Activated CD4-positive, alpha-beta memory T cell treated with anti-CD3 and anti-CD28 coated beads, Interleukin-2, amount 10 ng/mL, durations not matched to agents 7 days and 5 days (primary cell): Measurements from ENCODE around the gene SCAF11. TPM values are rescaled to one million over a fixed set of nuclear protein-coding genes. Genes with fewer than 3 reads are reported as not detected.

Experiments used
- CTCF ChIA-PET: fragments of 350-600 bp; sonication (Branson Sonifier 250); formaldehyde crosslinking; loops from one replicate; lab custom pipeline; 2021; ENCODE audit warnings: antibody characterized with exemption, inconsistent platforms; lab: Charles Lee
- POLR2A ChIA-PET: fragments of 350-600 bp; sonication (Branson Sonifier 250); formaldehyde crosslinking; loops from one replicate; lab custom pipeline; 2021; ENCODE audit warnings: antibody characterized with exemption; lab: Charles Lee
- DNase-seq: peaks from one replicate; pipeline ENCODE4 v3.0.0-alpha.2; 2020
- H3K27ac Mint-ChIP-seq: one replicate; pipeline ENCODE4 v1.8.0; 2021; ENCODE audit warnings: mild to moderate bottlenecking, mixed read lengths
- H3K27me3 Mint-ChIP-seq: one replicate; pipeline ENCODE4 v1.8.0; 2021; ENCODE audit warnings: mixed read lengths
- H3K36me3 Mint-ChIP-seq: one replicate; pipeline ENCODE4 v1.8.0; 2021; ENCODE audit warnings: low read depth, mixed read lengths
- H3K4me1 Mint-ChIP-seq: one replicate; pipeline ENCODE4 v1.8.0; 2021; ENCODE audit warnings: mixed read lengths
- H3K4me3 Mint-ChIP-seq: one replicate; pipeline ENCODE4 v1.8.0; 2021; ENCODE audit warnings: mild to moderate bottlenecking, mixed read lengths
- H3K9me3 Mint-ChIP-seq: one replicate; pipeline ENCODE4 v1.8.0; 2021; ENCODE audit warnings: mixed read lengths
- total RNA-seq, 2 experiments: library from RNA; stranded (reverse); gene quantifications; one replicate each; pipeline ENCODE4 v1.2.3, GENCODE V29; 2021

The SCAF11 gene
- total RNA-seq, 2 experiments from 2014 or later, result 129 to 136 TPM

DNA sequence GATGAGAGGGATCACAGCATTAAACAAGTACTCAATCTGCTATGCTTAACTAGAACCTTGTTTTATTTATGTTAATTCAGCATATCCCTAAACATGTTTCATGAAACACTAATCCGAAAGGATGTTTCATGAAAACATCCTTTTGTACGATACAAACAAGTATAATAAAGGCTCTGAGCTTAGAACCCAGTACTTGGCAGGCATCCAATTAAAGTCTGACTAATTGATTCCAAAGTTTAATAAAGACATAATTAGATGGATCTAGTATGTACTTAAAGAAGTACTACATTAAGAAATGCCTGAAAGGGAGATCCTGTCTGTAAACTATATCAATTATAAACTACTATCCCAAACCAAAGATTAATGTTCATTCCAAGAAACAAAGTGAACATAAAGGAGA lies 51.8 kb downstream of the SCAF11 start:
- H3K4me1 Mint-ChIP-seq, result peaks cover 5% of the 10 kb centered on the region
- peaks cover 53% of the 10 kb centered on the region for H3K36me3 Mint-ChIP-seq
- H3K9me3 Mint-ChIP-seq, result peaks cover 4% of the 10 kb centered on the region
- H3K27ac Mint-ChIP-seq, result no peak overlapping the region
- H3K4me3 Mint-ChIP-seq, result no peak overlapping the region
- CTCF ChIA-PET, result no interaction called here
- DNase-seq, result no peak
- no peaks in the 10 kb centered on the region for H3K27me3 Mint-ChIP-seq
- POLR2A ChIA-PET, result no interaction called here

DNA sequence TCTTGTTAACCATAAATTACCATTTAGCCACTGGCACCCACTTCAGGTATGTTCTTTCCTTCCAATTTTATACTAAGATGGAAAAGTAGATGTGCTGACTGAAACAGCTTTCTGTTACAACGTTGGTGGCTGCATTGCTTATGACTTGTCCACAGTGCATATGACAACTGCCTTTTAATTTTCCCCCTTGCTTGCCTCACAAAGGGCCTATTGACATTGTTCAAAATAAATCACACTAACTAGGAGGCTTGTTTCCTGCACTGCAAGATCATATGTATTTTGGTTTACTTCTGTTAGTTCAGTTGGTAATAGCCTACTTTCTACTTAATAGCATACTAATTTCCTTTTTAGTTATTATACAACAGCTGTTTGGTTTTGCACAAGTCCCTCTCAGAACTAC lies 55.4 kb downstream of the SCAF11 start:
- Mint-ChIP-seq H3K27me3 (no peaks in the 10 kb centered on the region), H3K4me3 (no peak overlapping the region), H3K27ac (no peak overlapping the region), H3K9me3 (no peaks in the 10 kb centered on the region), H3K4me1 (peaks cover 5% of the 10 kb centered on the region), H3K36me3 (peaks cover 43% of the 10 kb centered on the region)
- POLR2A ChIA-PET, result interaction anchor here (1.2 to 2.6 kb wide), 2 partner anchors 21 to 56 kb away, joined by 3 to 7 read pairs; partner anchors contain the start of gene SCAF11
- DNase-seq, result no peak
- CTCF ChIA-PET, result interaction anchor here (1.1 kb wide), 1 partner anchor 391 kb away, joined by 4 read pairs; no protein-coding TSS in a partner anchor

DNA sequence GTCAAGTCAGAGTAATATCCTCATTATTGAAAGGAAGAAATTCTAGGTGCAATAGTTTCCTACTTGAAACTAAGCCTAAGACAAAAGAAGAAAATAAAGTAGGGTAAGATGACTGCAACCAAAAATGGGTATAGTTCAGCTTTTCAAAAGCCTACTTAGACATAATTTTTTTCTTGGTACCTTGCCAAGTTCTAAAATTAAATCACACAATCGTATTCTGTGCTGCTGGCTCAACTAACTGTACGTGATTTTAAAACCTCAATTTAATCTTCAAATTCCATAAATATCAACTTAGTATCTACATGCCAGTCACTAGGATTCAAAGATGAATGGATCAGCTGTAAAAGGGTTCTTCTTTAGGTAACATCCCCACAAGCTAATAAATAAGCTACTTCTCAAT lies 56.9 kb downstream of the SCAF11 start:
- ChIA-PET POLR2A (interaction anchor here (1.4 to 2.6 kb wide), 2 partner anchors 19 to 56 kb away, joined by 3 to 7 read pairs; no protein-coding TSS in a partner anchor), CTCF (interaction anchor here (0.6 kb wide), 1 partner anchor 59 kb away, joined by 3 read pairs; no protein-coding TSS in a partner anchor)
- H3K36me3 Mint-ChIP-seq, result peaks cover 44% of the 10 kb centered on the region
- H3K4me3 Mint-ChIP-seq, result no peak overlapping the region
- no peaks in the 10 kb centered on the region for H3K9me3 Mint-ChIP-seq
- DNase-seq, result no peak
- H3K27me3 Mint-ChIP-seq, result no peaks in the 10 kb centered on the region
- H3K27ac Mint-ChIP-seq, result no peak overlapping the region
- peaks cover 6% of the 10 kb centered on the region for H3K4me1 Mint-ChIP-seq

DNA sequence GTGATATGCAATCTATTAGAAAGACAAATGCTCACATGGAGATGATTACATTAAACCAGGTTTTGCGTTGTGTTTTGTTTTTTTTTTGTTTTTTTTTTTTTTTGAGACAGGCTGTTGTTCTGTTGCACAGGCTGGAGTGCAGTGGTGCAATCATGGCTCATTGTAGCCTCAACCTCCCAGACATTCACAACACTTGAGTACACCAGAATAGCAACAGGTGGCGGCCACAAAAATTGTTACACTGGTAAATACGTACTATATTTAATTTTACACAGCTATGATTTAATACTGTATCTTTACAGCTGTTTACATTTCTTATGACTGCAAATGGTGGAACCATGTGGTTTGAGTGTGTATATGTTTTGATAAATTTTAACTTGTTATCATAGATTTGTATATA lies 60.0 kb downstream of the SCAF11 start:
- CTCF ChIA-PET, result no interaction called here
- Mint-ChIP-seq H3K27me3 (no peaks in the 10 kb centered on the region), H3K36me3 (peaks cover 55% of the 10 kb centered on the region)

DNA sequence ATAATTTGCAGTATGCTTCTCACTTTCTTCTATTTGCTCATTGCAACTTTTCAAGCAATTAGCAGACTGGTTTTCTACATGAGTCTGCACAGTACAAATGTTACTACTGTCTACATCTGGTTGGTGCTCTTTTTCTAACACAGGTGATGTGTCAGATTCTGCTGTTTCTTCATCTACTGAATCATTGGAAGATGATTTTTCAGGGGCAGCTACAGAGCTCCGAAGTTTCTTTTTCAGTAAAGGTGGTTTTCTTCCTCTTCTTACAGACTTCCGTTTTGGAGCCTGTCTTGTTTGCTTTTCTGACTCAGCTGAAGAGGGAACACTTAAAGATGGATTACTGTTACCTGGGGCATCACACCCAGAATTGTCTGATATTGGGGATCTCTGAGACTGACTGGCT lies 62.1 kb downstream of the SCAF11 start:
- peak overlapping the region; percentile 12 for H3K27ac Mint-ChIP-seq
- POLR2A ChIA-PET, result no interaction called here

More for the DNA sequence above, 60.0 kb downstream of the SCAF11 start:
- Mint-ChIP-seq H3K4me1 (peaks cover 3% of the 10 kb centered on the region), H3K4me3 (no peak overlapping the region), H3K27ac (no peak overlapping the region), H3K9me3 (no peaks in the 10 kb centered on the region)
- no peak for DNase-seq
- POLR2A ChIA-PET, result no interaction called here

DNA sequence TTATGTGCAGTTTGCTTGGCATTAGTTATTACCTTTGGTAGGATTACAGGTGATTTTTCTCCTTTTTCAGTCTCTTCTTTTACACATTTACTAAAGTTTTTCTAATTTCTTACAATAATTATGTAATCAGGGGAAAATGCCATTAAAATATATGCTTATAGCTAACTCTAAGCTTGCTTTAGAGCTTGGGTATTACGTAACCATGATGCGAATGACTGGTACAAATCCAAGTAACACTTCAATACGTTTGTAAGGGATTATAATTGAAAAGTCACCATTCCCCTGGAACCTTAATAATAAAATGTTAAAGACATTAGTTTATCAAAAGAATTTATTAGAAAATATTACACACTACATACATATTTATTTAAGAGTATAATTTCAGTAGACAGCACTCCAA lies 71.6 kb downstream of the SCAF11 start:
- H3K27ac Mint-ChIP-seq, result no peak overlapping the region
- peaks cover 32% of the 10 kb centered on the region for H3K36me3 Mint-ChIP-seq
- H3K4me1 Mint-ChIP-seq, result no peaks in the 10 kb centered on the region
- ChIA-PET POLR2A (no interaction called here), CTCF (no interaction called here)
- no peaks in the 10 kb centered on the region for H3K27me3 Mint-ChIP-seq
- no peak for DNase-seq
- no peaks in the 10 kb centered on the region for H3K9me3 Mint-ChIP-seq
- H3K4me3 Mint-ChIP-seq, result no peak overlapping the region

More for the DNA sequence above, 62.1 kb downstream of the SCAF11 start:
- Mint-ChIP-seq H3K4me3 (no peak overlapping the region), H3K9me3 (no peaks in the 10 kb centered on the region), H3K36me3 (peaks cover 62% of the 10 kb centered on the region), H3K27me3 (no peaks in the 10 kb centered on the region), H3K4me1 (peaks cover 3% of the 10 kb centered on the region)
- DNase-seq, result no peak
- CTCF ChIA-PET, result no interaction called here

DNA sequence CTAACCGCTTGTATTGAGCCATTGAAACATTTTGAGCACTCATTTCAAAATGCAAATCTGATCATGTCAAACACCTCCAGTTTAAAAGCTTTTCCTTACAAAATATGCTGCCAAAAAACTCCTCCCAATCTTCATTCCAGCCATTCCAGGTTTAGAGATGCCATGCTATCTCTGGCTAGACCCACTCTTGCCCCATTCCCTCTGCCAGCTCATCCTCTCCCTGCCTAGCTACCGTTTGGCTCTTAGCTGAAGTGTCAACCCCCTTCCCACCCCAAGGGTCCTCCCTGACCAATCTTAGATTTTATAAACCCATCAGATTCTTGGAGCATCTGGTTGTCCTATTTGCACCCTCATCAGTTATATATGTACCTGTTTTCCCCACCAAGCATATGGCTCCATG lies 75.0 kb downstream of the SCAF11 start:
- no peaks in the 10 kb centered on the region for H3K27me3 Mint-ChIP-seq
- ChIA-PET POLR2A (interaction anchor here (2.3 kb wide), 1 partner anchor 19 kb away, joined by 7 read pairs; no protein-coding TSS in a partner anchor), CTCF (interaction anchor here (1.2 kb wide), 1 partner anchor 153 kb away, joined by 3 read pairs; no protein-coding TSS in a partner anchor)
- no peaks in the 10 kb centered on the region for H3K4me1 Mint-ChIP-seq
- peaks cover 14% of the 10 kb centered on the region for H3K36me3 Mint-ChIP-seq
- H3K27ac Mint-ChIP-seq, result no peak overlapping the region
- no peaks in the 10 kb centered on the region for H3K9me3 Mint-ChIP-seq
- no peak overlapping the region for H3K4me3 Mint-ChIP-seq
- DNase-seq, result no peak

DNA sequence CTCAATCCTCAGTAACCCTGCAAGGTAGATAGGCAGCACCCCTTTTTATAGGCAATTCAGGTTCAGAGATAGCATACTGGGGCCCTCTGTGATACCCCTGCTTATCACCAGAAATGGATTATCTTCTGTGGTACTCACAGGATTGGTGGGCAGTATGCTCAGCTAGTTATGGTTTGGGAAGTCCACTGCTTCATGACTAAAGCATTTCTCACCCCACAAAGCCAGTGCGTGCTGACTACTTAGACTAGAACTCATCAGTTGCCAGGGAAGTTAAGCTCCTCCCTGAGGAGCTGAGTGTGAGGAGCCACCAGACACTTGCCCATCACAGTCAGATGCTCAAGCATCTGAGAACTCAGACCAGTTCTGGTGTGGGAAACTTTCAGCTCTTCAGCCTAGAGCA lies 76.3 kb downstream of the SCAF11 start:
- no peak for DNase-seq
- no peaks in the 10 kb centered on the region for H3K9me3 Mint-ChIP-seq
- H3K36me3 Mint-ChIP-seq, result peaks cover 7% of the 10 kb centered on the region
- H3K27me3 Mint-ChIP-seq, result no peaks in the 10 kb centered on the region
- H3K27ac Mint-ChIP-seq, result no peak overlapping the region
- H3K4me3 Mint-ChIP-seq, result no peak overlapping the region
- POLR2A ChIA-PET, result interaction anchor here (1.2 to 2.3 kb wide), 2 partner anchors 21 to 26 kb away, joined by 3 to 7 read pairs; no protein-coding TSS in a partner anchor
- CTCF ChIA-PET, result no interaction called here
- no peaks in the 10 kb centered on the region for H3K4me1 Mint-ChIP-seq

DNA sequence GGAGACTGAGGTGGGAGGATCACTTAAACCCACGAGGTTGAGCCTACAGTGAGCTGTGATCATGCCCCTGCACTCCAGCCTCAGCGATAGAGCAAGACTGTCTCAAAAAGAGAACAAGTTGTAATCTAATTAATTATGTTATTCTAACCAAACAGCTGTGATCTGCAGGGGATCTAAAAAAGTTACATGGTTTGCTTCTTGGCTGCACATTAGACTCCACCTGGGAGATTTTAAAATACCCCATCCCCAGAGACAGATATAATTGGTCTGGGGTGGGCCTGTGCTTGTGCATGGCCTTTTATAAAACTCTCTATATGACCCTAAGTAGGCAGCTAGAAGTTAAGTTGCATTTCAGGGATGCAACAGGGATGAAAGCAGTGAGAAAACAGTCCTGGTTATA lies 76.7 kb downstream of the SCAF11 start:
- POLR2A ChIA-PET, result interaction anchor here (0.9 to 2.3 kb wide), 3 partner anchors 21 to 184 kb away, joined by 3 to 7 read pairs (median 3); partner anchors contain the start of gene ARID2
- no peaks in the 10 kb centered on the region for H3K4me1 Mint-ChIP-seq
- CTCF ChIA-PET, result no interaction called here
- no peak for DNase-seq
- no peaks in the 10 kb centered on the region for H3K27me3 Mint-ChIP-seq
- H3K27ac Mint-ChIP-seq, result no peak overlapping the region
- no peak overlapping the region for H3K4me3 Mint-ChIP-seq
- H3K9me3 Mint-ChIP-seq, result no peaks in the 10 kb centered on the region
- peaks cover 7% of the 10 kb centered on the region for H3K36me3 Mint-ChIP-seq

DNA sequence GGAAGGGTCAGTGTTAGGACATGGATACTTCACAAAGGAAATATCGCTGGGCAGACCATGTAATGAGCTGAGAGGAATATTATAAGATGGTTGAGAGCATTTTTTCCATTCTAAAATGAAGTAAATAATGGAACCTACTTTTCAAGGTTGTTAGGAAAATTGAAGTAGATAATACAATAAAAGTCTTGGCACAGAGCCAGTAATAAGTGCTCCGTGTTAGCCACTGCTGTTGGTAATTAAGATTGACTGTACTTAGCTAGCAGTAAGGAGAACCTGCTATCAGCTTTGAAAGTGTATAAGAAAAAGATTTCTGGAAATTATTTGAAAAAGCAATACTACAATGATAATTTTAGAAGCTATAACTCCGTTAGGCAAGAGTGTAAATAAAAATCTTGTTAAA lies 77.6 kb downstream of the SCAF11 start:
- CTCF ChIA-PET, result no interaction called here
- H3K4me3 Mint-ChIP-seq, result no peak overlapping the region
- no peak for DNase-seq
- H3K9me3 Mint-ChIP-seq, result no peaks in the 10 kb centered on the region
- peaks cover 9% of the 10 kb centered on the region for H3K36me3 Mint-ChIP-seq
- no peak overlapping the region for H3K27ac Mint-ChIP-seq
- no peaks in the 10 kb centered on the region for H3K27me3 Mint-ChIP-seq
- H3K4me1 Mint-ChIP-seq, result no peaks in the 10 kb centered on the region
- POLR2A ChIA-PET, result interaction anchor here (0.9 to 1.2 kb wide), 2 partner anchors 25 to 183 kb away, joined by 3 read pairs; partner anchors contain the start of gene ARID2

DNA sequence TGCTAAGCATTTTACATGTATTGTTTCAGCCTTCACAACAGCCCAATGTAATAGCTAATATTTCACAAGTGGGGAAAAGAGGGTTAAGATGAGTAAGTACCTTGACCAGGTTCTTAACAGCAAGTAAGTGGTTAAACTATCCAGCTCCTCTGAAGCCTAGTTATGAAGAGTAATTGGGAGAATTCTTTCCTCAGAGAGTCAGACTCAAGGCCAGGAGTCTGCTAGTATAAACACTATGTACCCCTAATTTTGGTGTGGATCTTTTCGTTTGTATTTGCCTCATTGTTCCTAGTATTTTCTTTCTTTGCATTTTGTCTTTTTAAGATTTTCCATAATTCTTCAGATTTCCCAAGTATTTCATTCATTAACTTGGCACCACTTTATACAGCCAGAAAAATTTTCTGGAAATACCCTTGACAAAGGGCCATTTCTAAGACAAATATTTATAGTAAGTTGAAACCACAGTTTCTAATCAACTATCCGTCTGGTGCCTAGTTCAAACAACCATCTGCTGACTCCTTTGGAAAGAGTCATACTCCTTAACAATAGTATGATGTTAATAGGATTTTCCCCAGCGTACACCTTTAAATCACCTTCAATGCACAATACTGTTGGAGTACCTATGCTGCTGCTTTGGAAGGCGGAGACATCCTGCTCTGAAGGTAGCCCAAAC lies 81.2 kb downstream of the SCAF11 start:
- no peak overlapping the region for H3K27ac Mint-ChIP-seq
- peaks cover 13% of the 10 kb centered on the region for H3K36me3 Mint-ChIP-seq
- no peak for DNase-seq
- no peaks in the 10 kb centered on the region for H3K4me1 Mint-ChIP-seq
- H3K4me3 Mint-ChIP-seq, result no peak overlapping the region
- ChIA-PET CTCF (no interaction called here), POLR2A (no interaction called here)
- no peaks in the 10 kb centered on the region for H3K9me3 Mint-ChIP-seq
- no peaks in the 10 kb centered on the region for H3K27me3 Mint-ChIP-seq

DNA sequence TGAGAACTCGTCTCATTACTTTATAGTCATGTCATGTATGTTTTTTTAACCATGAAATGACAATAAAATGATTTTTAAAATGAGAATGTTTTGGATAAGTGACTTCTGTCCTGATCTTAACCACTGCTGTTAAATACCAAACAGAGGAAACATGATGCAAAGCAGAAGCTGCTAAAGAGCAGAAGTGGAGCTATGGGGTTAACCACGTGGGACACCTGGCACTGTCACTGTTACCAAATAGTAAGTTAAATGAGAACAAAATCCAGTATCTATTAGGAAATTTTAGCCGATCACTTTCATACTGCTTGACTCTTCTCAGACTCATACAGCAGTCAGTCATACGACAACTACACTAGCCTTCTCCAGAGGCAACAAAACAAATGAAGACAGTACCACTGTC lies 82.4 kb downstream of the SCAF11 start:
- ChIA-PET CTCF (no interaction called here), POLR2A (no interaction called here)
- Mint-ChIP-seq H3K27ac (no peak overlapping the region), H3K4me1 (no peaks in the 10 kb centered on the region), H3K27me3 (no peaks in the 10 kb centered on the region), H3K9me3 (no peaks in the 10 kb centered on the region), H3K4me3 (no peak overlapping the region), H3K36me3 (peaks cover 18% of the 10 kb centered on the region)
- no peak for DNase-seq

DNA sequence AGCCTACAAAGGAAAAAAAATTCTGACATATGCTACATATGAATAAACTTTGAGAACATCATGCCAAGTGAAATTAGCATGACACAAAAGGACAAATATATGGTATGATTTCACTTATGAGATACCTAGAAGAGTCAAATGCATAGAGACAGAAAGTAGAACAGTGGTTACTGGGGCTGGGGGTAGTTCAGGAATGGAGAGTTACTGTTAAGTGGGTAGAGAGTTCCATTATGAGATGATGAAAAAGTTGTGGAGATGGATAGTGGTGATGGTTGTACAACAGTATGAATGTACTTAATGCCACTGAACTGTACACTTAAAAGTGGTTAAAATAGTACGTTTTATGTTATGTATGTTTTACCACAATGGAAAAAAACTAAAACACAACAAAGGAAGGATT lies 92.3 kb downstream of the SCAF11 start:
- H3K36me3 Mint-ChIP-seq, result peaks cover 56% of the 10 kb centered on the region
- H3K27ac Mint-ChIP-seq, result no peak overlapping the region
- no peak overlapping the region for H3K4me3 Mint-ChIP-seq
- H3K27me3 Mint-ChIP-seq, result no peaks in the 10 kb centered on the region
- H3K9me3 Mint-ChIP-seq, result peaks cover 5% of the 10 kb centered on the region
- ChIA-PET POLR2A (no interaction called here), CTCF (no interaction called here)
- no peak for DNase-seq
- H3K4me1 Mint-ChIP-seq, result peaks cover 6% of the 10 kb centered on the region
